ENCODE data around the gene KIF25. TPM values are rescaled to one million over a fixed set of nuclear protein-coding genes. Genes with fewer than 3 reads are reported as not detected.

Gene KIF25
- total RNA-seq, 1 donor from 2014 or later, result not detected

DNA sequence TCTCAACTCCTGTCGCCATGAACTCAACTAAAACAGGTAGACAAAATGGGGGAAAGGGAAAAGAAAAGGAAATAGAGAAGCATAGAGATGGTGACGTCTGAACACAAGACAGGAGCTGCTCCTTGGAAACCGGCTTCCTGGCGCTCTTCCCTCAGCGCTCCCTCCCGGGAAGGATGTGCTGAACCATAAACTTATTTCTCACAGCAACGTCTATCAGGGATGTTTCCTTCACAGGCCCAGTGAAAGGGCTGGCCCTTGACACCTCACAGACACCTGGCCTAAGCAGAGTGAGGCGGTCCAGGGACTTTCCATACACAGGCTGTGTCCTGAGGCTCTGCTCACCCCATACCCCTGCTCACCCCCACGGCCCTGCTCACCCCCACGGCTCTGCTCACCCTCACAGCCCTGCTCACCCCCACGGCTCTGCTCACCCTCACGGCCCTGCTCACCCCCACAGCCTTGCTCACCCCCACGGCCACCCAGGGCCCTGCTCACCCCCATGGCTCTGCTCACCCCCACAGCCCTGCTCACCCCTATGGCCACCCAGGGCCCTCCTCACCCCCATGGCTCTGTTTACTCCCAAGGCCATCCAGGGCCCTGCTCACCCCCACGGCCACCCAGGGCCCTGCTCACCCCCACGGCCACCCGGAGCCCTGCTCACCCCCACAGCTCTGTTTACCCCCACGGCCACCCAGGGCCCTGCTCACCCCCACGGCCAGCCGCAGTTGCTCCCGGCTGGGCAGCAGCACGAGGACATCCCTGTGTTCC, 80.9 kb downstream of the KIF25 start:
- Mint-ChIP-seq H3K27me3 (ENCODE audit: unreplicated experiment) (peaks cover 3% of the 10 kb centered on the region), H3K27ac (ENCODE audit: unreplicated experiment) (no peak overlapping the region), H3K4me1 (ENCODE audit: unreplicated experiment) (peaks cover 27% of the 10 kb centered on the region), H3K36me3 (ENCODE audit: unreplicated experiment) (no peaks in the 10 kb centered on the region), H3K4me3 (ENCODE audit: unreplicated experiment) (no peak overlapping the region), H3K9me3 (ENCODE audit: unreplicated experiment) (no peaks in the 10 kb centered on the region)
- TF ChIP-seq, protein P1, sequence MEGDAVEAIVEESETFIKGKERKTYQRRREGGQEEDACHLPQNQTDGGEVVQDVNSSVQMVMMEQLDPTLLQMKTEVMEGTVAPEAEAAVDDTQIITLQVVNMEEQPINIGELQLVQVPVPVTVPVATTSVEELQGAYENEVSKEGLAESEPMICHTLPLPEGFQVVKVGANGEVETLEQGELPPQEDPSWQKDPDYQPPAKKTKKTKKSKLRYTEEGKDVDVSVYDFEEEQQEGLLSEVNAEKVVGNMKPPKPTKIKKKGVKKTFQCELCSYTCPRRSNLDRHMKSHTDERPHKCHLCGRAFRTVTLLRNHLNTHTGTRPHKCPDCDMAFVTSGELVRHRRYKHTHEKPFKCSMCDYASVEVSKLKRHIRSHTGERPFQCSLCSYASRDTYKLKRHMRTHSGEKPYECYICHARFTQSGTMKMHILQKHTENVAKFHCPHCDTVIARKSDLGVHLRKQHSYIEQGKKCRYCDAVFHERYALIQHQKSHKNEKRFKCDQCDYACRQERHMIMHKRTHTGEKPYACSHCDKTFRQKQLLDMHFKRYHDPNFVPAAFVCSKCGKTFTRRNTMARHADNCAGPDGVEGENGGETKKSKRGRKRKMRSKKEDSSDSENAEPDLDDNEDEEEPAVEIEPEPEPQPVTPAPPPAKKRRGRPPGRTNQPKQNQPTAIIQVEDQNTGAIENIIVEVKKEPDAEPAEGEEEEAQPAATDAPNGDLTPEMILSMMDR (IDR thresholded peaks at IDR 0.05), result no peak
- no peak for DNase-seq (ENCODE audit: extremely low spot score, unreplicated experiment)

DNA sequence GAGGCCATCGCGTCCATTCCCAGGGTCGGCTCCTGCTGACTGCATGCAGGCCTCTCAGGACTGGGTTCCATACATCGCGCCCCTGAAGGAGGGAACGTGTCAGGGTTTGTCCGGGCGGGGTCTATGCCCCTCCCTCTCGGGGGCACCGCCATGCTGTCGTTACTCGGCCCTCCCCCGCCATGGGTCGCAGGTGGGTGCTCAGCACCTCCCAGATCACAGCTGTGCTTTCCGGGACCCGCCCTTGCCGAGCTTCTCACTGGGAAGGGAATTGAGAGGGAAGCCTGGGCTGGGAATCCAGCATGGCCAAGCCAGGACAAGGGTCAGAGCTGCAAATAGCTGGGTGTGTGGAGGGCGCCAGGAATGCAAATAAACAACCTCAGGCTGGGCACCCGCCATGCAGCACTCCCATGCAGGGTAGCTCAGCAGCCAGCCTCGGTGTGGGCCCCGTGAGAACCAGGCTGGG, 81.5 kb downstream of the KIF25 start, which contains the start of gene FRMD1:
TSS of gene FRMD1 (minus strand) at position 270 of the 463 bp plus-strand sequence. CDS start at position 152, 118 bp downstream.
- Mint-ChIP-seq H3K27ac (ENCODE audit: unreplicated experiment) (no peak within 1 kb of the TSS), H3K27me3 (ENCODE audit: unreplicated experiment) (peaks cover 5% of the 10 kb centered on the region), H3K4me1 (ENCODE audit: unreplicated experiment) (peaks cover 30% of the 10 kb centered on the region), H3K9me3 (ENCODE audit: unreplicated experiment) (no peaks in the 10 kb centered on the region), H3K36me3 (ENCODE audit: unreplicated experiment) (no peaks in the 10 kb centered on the region), H3K4me3 (ENCODE audit: unreplicated experiment) (no peak within 1 kb of the TSS)
- TF ChIP-seq, protein P1 (IDR thresholded peaks at IDR 0.05), result no peak
- no peak for DNase-seq (ENCODE audit: extremely low spot score, unreplicated experiment)

DNA sequence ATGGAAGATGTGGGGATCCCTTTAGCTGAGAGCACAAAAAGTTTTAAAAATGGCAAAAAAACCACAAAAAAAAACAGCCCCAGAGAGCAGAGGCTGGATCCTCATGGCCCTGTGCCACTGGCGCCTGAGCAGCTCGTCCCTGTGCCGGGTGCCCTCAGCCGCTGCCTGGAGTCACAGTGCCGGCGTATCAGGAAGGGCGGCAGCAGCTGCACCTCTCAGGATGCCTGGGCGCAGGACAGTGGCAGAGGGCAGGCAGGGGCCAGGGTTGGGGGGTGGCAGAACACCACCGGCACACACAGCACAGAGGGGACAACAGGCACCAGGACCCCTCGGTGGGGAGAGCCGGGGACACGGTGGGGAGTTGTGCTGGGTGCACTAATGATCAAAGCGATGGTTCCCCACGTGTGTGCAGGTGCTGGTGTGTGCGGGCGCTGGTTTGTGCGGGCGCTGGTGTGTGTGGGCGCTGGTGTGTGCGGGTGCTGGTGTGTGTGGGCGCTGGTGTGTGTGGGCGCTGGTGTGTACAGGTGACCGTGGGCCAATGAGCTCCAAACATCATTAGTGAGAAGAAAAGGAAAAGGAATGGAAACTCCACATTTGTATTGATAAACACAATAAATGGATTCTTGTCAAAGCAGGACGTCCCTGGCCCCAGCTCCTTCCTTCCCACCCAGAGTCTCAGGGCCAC, 83.1 kb downstream of the KIF25 start:
- Mint-ChIP-seq H3K4me3 (ENCODE audit: unreplicated experiment) (no peak overlapping the region), H3K36me3 (ENCODE audit: unreplicated experiment) (no peaks in the 10 kb centered on the region), H3K27me3 (ENCODE audit: unreplicated experiment) (peaks cover 5% of the 10 kb centered on the region), H3K27ac (ENCODE audit: unreplicated experiment) (no peak overlapping the region), H3K4me1 (ENCODE audit: unreplicated experiment) (peaks cover 30% of the 10 kb centered on the region), H3K9me3 (ENCODE audit: unreplicated experiment) (no peaks in the 10 kb centered on the region)
- DNase-seq (ENCODE audit: extremely low spot score, unreplicated experiment), result no peak
- TF ChIP-seq, protein P1 (IDR thresholded peaks at IDR 0.05), result no peak

DNA sequence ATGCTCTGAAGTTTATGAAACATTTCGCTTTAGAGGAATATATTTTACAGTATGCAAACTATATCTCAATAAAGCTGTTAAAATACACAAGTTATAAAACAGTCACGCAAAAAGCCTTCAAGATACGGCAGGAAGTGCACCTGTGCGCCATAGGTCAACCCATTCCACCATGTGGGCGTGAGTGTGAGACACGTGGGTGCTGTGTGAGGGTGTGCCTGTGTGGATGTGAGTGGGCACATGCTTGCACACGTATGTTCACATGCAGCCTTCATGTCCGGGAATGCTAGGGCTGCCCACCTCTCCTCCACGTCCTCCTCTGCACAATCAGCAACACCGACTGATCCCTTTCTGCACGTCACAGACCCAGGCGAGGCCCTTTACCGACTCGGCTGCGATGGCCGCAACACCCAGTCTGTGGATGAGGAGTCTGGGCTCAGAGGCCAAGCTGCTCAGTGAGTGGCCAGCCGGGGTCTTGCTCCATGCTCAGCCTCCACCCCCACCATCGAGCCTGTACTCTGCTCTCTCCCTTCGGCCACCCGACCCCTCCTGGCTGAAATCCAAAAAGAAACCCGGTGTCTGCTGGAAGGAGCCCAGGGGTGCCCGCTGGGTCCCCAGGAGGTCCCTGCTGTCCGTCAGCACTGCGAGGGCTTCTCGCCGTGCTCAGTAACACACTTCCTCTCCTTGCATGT, 84.5 kb downstream of the KIF25 start:
- Mint-ChIP-seq H3K4me1 (ENCODE audit: unreplicated experiment) (peaks cover 33% of the 10 kb centered on the region), H3K4me3 (ENCODE audit: unreplicated experiment) (no peak overlapping the region), H3K27ac (ENCODE audit: unreplicated experiment) (no peak overlapping the region), H3K36me3 (ENCODE audit: unreplicated experiment) (no peaks in the 10 kb centered on the region), H3K9me3 (ENCODE audit: unreplicated experiment) (no peaks in the 10 kb centered on the region), H3K27me3 (ENCODE audit: unreplicated experiment) (peaks cover 5% of the 10 kb centered on the region)
- TF ChIP-seq, protein P1 (IDR thresholded peaks at IDR 0.05), result no peak
- DNase-seq (ENCODE audit: extremely low spot score, unreplicated experiment), result no peak

Data from osteocyte (in vitro differentiated cells).